HG02763 (cell line): ENCODE data around the gene ADAMTSL2.

Source experiments
- ATAC-seq: cut with Tn5 transposase; IDR thresholded peaks from one replicate; pipeline ENCODE4 v1.9.1; 2021; ENCODE audit warnings: mild to moderate bottlenecking, moderate library complexity; ENCODE audit not compliant: unreplicated experiment

ADAMTSL2 gene

GRCh38 chr9:133499132-133499891, 35.2 kb upstream of the ADAMTSL2 start:
- no peak for ATAC-seq

DNA sequence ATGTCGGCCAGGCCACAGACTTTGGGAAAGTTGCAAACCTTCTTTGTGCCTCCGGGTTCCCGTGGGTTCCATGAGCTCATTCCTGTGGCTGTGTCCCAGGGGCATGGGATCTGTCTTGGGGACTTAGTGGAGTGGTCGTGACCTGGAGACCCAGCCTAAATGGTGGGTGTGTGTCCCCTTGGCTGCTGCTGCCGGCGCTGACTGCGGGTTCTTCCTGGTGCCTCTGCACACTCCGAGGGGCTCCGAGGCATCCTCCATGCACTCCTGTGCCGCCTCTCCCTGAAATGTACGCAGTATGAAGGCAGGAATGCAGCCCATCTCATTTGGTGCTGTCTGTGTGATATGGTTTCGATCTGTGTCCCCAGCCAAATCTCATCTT, 34.6 kb upstream of the ADAMTSL2 start:
- ATAC-seq: no peak

GRCh38 chr9:133502112-133502511, 32.4 kb upstream of the ADAMTSL2 start:
- no peak for ATAC-seq

GRCh38 chr9:133505186-133505830, 29.2 kb upstream of the ADAMTSL2 start:
- ATAC-seq: no peak

DNA sequence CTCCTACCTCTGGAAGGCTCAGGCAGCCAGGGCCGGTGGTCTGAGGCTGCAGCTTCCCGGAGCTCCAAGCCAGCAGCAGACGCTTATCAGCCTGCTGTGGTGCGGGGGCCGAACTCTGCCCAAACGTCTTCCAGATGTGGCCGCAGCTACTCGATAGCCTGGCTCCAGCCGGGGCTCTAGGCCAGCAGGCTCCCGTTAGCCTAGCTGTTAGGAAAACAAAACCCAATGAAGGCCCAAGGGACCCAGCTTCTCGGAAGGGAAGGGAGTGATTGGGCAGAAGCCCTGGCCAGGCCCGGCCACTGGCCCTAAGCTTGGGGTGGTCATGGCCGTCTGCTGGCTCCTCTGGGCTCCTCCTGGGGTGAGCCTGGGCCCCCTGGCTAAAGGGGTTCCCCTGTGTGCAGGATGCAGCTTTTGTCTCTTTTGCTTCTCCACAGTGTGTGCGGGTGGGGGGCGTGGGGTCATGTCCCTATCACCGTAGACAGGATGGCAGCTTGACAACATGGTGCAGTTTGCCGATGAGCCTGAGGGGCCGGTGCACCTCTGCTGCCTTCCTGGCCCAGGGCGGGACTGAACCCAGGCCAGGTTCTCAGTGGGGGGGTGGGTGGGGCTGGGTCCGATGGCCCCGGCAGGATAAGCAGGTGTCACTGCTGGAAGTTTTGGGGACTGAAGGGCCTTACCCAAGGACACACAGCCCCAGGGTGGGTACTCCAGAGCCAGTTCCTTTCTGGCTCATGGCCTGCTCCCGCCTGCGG, 28.4 kb upstream of the ADAMTSL2 start:
- no peak for ATAC-seq

DNA sequence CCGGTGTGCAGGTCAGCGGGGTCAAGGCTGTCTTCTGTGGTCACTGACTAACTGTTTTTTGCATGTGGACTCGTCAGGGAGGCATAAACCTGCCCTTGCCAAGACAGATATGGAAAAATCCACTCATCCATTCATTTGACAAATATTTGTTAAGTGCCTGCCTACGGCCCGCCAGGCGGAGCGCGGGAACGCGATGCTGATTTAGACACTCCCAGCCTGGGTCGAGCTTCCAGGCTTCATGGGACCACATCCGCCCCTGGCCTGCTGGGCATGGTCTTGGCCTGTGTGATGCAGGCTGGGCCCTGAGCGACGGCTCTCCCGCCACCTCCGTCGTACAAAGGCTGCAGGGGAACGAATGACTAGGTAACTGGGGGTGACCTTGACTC, 27.9 kb upstream of the ADAMTSL2 start:
- ATAC-seq: no peak

DNA sequence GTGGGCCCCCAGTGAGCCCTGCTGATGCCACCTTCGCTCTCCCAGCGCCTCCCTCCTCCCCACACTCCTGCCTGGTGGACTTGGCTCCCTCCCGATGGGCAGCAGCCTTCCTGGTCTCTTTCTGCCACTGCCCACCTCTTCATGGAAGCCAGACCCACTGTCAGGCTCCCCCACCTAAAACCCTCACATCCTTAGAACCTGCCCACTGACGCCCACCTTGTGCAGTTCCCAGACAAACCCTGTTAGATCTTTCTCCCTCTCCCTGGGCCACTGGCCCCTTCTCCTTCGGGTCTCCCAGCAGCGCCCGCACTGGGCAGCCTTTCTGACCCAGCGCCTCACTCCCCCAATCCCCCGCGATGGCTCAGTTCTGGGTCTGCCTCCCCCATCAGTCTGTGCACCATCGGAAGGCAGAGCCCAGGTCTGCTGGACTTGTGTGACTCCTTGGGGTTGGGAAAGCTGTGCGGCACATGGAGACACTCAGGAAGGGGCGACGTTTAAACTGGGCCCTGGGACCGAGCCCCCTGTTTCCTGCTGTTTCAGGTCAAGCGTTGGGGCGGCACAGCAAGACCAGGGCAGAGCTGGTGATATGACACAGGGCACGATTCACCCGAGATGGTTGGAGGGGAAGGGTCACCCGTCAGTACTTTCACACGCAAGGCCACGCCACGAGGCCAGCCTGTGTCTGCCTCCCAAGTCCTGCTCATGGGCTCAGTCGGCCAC, 27.1 kb upstream of the ADAMTSL2 start:
- no peak for ATAC-seq

GRCh38 chr9:133508046-133508445, 26.5 kb upstream of the ADAMTSL2 start:
- no peak for ATAC-seq

DNA sequence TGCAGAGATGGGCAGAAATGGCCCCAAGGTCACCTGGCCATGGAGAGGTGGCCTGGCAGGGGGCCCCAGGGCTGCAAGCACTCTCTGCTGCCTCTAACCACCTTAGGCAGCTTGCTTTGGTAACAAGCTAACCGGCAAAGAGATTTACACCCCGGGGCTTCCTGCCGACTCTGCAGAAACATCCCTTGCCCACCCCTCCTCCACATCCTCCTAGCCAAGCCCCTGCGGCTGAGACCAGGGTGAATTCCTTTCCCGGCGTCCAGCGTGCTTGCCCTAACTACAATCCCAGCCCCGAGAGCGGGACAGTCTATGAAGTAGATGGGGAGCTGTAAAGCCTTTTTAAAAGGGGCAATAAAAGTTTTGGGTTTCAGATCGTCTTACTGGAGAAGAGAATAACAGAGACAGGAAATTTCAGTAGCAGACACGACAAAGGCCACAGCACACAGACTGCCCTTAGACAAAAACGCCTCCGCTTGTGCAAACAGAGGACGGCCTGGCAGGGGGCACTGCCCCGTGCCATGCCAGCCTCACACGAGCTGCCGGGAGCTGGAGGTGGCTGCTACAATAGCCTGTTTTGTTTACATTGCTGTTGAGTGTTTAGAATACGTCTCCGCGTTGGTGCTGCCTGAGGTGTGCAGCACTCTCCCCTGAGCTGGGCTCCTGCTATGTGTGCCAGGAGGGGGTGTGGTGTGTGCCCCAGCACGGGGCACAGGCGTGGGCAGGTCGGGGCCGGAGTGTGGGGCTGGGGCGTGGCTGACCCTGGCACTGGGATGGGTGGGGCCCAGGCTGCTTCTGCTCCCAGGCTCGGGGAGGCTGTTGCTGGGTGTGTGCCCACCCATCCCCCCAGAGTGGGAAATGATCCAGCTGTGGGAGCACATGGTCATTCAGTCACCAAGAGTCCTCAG, 25.1 kb upstream of the ADAMTSL2 start:
- no peak for ATAC-seq

- no peak for ATAC-seq
These were observed 23.5 kb upstream of the ADAMTSL2 start for GRCh38 chr9:133510926-133511505.

DNA sequence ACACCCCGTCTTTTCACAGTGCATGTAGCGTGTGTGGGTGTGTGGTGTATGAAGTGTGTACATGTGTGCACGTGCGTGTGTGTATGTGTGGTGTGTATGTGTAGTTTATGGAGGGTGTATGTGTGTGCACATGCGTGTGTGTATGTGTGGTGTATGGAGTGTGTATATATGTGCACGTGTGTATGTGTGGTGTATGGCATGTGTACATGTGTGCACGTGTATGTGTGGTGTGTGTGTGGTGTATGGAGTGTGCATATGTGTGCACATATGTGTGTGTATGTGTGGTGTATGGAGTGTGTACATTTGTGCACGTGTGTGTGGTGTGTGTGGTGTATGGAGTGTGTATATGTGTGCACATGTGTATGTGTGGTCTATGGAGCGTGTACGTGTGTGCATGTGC, 22.9 kb upstream of the ADAMTSL2 start:
- no peak for ATAC-seq

GRCh38 chr9:133512253-133513213, 22.0 kb upstream of the ADAMTSL2 start:
- no peak for ATAC-seq

DNA sequence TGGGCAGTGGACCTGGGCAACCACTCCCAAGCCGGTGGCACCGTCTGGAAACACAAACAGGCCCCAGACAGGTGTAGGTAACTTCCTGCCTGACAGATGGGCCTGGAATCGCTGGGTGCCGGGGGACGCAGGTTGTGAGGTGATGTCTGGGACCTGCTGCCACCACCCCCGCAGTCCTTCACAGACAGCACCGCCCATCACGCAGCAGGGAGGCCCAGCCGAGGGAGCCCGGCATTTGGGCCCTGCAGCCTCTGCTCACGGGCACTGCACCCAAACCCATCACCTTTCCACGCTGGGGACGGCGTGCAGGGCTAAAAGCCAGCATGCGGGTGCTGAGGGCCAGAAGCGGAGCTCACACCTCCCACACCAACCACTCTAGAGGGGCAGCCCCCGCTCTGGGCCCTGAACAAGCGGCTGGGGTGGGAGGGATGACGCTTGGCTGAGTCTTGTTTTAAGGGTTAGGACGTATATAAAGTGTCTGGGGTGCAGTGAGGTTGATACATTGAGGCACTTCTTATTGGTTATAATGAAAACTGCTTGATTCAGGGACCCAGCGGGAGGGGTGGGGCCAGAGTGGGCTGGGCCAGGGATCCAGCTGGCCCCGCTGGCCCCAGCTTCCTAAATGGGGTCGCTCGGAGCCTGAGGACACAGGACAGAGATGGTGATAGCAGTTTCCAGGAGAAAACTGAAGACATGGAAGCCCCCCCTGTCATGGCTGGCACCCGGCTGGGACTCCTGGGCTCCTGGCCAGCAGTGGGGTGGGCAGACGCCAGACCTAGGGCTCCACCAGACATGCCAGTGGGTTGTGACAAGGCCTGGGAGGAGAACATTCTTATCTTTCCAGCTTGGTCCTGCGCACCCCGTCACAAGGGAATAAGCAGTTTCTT, 21.0 kb upstream of the ADAMTSL2 start:
- ATAC-seq: no peak

DNA sequence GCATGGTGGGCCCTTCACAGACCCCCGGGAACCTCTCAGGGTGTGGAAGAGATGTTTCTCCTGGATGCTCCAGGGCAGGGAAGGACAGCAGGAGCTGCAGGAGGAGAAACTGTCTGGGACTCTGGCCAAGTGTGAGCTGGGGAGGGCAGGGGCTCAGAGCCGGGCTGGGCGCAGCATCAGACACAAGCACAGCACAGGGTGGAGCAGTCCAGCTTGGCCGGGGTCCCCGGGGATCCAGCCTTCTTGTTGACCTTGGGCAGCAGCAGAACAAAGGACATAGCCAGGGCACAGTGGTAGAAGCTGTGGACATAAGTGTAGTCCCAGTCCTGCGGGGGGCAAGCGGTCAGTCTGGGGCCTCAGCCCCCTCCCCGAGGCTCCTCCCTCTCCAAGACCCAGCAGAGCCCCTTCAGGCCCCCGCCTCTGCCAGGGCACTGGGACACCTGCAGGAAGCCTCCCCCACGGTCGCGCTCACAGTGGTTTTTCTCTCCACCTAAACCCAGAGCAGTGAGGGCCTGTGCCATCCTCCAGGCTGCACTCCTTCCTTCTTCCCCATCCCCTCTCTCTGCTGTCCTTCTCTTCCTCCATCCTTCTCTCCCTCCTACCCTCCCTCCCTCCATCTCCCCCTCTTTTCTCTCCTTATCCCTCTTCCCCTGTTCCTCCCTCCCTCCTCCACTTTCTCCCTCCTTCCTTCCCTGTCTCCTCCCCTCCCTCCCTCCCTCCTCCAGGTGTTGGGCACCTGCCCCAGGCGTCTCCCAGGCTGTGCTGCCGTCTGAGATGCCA, 19.9 kb upstream of the ADAMTSL2 start:
- ATAC-seq: no peak

- no peak for ATAC-seq
These were observed 19.3 kb upstream of the ADAMTSL2 start for GRCh38 chr9:133515240-133515610.

- no peak for ATAC-seq
These were observed 18.8 kb upstream of the ADAMTSL2 start for GRCh38 chr9:133515615-133516255.
